Liver (tissue), 3 donors: ENCODE results near the gene CATSPER3.

ENCODE experiments used
- EGR1 ChIP-seq, 2 donors: IDR thresholded peaks; 2 replicates each; pipeline ENCODE4 v1.6.1; 2016 to 2018; ENCODE audit warnings: antibody characterized with exemption in 2 of 2, low read depth in 2 of 2
- NR2F2 ChIP-seq: IDR thresholded peaks from 2 replicates; pipeline ENCODE4 v1.6.1; 2016; ENCODE audit warnings: antibody characterized with exemption
- TF ChIP-seq, protein P1 (sequence below): fragments of 150-350 bp; IDR thresholded peaks from 2 replicates; pipeline ENCODE4 v1.5.1; 2017; ENCODE audit warnings: improper control_type of control experiment, low read depth, low read length; ENCODE audit not compliant: missing input control
- donor health status: healthy.
- donor health status: healthy.

DNA sequence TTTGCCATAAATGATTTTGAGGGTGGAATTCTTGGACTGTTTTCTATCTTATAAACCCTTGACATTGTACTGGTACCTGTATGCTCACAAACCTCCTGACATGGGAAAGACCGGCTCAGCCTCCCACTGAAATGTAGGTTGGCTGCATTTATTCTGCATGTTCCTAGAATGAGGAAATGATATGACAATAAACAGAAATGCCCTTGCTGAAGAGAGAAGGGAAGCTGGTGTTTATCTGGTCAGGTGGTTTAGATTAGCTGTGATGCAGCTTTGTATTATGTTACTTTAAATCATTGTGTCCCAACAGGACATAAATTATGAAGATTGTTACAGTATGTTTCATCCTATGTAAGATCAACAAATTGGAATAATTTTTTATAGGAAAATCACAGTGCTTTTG is 23.1 kb upstream of the CATSPER3 start:
- TF ChIP-seq, protein P1, sequence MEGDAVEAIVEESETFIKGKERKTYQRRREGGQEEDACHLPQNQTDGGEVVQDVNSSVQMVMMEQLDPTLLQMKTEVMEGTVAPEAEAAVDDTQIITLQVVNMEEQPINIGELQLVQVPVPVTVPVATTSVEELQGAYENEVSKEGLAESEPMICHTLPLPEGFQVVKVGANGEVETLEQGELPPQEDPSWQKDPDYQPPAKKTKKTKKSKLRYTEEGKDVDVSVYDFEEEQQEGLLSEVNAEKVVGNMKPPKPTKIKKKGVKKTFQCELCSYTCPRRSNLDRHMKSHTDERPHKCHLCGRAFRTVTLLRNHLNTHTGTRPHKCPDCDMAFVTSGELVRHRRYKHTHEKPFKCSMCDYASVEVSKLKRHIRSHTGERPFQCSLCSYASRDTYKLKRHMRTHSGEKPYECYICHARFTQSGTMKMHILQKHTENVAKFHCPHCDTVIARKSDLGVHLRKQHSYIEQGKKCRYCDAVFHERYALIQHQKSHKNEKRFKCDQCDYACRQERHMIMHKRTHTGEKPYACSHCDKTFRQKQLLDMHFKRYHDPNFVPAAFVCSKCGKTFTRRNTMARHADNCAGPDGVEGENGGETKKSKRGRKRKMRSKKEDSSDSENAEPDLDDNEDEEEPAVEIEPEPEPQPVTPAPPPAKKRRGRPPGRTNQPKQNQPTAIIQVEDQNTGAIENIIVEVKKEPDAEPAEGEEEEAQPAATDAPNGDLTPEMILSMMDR, result no peak
- TF ChIP-seq NR2F2, result no peak
- no peak for TF ChIP-seq EGR1 (IDR thresholded peaks at IDR 0.05; ENCODE audit: low read depth in 2 of 2)
